ENCODE results near the gene HEMGN.
"Not testable (repeated sequence)": the region's sequence is repeated elsewhere in the genome, so short reads cannot be mapped to it uniquely, and the experiment has no call there.

Gene HEMGN

DNA sequence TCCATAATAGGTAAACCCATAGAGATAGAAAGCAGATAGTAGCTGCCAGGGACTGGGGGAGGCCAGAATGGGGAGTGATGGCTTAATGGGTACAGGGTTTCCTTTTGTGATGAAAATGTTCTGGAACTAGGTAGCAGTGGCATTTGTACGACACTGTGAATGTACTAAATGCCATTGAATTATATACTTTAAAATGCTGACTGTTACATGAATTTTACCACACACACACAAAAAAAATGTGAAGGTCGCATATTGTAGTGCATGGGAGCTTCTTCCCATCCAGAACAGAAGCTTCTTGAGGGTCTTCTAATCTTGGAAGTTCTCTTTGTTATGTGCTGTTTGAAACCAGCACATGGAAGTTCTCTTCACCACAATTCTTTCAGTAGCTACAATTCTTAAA lies 25.3 kb upstream of the HEMGN start:
- no peak for DNase-seq (ENCODE audit: low spot score)

DNA sequence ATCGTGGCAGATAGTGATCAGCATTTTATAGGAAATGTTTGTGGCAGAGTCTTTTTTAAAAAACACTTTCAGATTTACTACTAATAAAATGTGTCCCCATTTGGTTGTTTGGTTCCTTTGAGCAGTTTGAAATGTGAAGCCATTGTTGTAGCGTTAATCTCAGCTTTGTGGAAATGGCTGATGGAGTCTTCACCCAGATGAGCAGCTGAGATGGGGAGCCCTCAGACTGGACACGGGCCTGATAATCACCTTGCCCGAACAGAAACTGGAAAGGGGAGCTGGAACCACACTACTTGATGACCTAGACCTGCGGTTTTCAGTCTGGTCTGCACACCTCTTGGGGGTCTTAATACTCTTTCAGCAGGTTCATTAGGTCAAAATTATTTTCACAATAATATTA lies 24.6 kb upstream of the HEMGN start:
- no peak for DNase-seq (ENCODE audit: low spot score)

DNA sequence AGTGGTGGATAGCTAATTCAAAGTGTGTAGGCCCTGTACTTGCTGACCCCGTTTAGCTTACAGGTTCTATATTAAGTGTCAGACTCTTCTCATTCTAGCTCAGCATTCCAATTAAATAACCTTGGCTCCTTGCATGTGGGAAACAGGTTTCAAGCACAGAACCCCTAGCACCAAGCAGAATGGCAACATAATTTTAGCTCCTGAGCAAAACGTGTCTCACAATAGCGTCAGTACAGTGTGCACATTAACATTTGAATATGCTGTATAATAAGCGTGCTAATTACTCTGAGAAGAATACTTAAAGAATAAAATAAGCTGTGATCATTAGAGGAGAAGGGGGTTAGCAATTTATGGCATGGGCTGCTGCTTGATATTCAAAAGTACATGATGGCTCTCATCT lies 24.2 kb upstream of the HEMGN start:
- no peak for DNase-seq (ENCODE audit: low spot score)

DNA sequence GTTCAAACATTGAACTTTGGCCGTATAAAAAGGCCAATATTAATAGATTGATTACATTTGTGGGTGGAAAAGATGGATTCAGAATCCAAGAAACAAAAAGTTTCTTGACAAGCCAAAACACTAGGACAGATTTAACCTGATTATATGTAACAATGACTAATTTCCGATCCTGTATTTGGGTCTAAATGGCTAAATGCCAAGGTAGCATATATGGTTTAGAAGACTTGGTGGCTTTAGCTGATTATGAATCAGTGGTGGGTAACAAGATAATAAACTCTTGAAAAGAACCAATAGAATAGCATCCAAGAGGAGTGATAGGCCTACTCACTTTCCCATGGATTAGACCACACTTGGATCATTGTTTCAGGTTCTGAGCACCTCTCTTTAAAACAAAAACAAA lies 23.4 kb upstream of the HEMGN start:
- DNase-seq (ENCODE audit: low spot score), result no peak

DNA sequence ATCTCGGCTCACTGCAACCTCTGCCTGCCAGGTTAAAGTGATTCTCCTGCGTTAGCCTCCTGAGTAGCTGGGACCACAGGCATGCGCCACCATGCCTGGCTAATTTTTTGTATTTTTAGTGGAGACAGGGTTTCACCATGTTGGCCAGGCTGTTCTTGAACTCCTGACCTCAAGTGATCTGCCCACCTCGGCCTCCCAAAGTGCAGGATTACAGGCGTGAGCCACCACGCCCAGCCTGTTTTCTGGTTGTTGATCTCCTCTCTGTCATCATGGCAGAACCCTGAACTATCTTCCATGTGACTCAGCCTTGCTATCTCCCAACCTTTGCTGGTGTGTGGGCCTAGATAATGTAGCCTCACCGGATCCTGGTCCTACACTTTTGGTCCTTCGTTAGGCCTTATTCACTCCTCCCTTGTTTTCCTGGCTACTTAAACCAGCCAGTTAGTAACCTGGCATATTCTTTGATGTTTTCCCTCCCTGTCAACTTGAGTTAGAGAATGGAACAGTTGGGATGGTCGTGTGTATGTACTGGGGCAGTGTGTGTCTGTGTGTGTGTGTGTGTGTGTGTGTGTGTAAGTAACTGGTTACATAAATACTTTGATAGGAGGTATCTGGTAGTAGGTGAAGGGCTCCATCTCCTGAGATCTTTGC lies 22.8 kb upstream of the HEMGN start:
- not testable (repeated sequence) for DNase-seq (ENCODE audit: low spot score)

DNA sequence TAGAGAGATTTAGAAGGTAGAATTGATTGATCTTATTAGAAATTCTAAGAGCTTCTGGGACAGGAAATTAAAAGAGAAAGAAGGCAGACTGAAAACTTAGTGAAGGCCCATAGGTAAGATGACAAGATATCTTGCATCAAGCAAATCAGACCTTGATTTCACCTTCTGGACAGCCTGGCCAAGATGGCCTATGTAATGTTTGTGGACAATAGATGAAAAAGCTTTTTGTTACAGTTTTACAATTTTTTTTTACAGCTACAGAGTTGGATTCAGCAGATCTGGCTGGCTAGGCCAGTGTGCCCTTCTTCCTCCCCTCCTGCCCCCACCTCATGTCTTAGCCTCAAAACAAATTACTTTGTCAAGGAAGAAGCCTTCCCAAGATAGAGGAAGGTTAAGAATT lies 21.6 kb upstream of the HEMGN start:
- DNase-seq (ENCODE audit: low spot score), result no peak

DNA sequence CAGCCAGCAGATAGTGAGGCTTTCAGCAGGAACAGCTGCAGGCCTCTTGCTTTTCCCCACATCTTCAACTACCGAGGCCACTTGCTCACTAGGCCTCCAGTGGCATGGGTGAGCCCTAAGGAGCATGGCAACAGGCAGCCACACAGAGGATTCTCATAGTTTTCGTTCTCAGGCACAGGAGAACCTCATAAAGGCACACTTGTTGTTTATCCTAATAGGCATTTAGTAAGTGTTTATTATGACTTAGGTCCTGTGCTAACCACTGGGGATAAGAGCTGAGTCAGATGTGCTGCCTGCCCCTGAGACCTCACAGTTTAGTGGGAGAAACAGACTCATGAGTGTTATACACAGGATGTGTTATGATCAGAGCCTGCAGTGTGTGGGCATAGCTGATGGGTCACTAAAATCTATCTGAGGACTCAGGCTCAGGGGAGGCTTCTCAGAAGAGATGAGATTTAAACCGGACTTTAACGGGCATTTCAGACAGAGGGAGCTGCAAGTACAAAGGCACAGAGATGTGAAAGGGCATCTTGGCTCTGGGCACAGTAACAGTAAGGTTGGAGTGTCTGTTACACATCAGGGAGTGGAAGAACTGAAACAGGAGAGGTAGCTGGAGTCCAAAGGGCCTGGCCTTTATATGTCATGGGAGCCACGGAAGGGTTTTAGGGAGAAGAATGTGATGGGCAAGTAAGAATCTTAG lies 21.0 kb upstream of the HEMGN start:
- no peak for DNase-seq (ENCODE audit: low spot score)

DNA sequence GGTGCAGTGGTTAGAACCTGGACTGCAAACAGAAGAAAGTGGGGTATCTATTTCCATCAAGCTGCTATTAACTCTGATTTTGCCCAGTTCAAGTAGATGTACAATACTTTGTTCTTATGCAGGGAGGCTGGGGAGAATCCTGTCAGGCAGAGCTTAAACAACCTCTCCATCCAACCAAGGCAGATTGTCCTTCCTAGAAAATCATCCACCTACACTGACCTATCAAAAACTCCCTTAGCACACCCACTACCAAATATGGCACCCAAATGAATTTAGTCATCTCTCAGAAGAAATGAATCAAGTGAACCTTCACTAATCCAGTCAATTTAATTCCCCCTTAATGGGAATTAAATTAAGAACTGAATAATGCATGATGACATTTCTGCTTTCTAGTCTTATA lies 18.4 kb upstream of the HEMGN start:
- no peak for DNase-seq (ENCODE audit: low spot score)

DNA sequence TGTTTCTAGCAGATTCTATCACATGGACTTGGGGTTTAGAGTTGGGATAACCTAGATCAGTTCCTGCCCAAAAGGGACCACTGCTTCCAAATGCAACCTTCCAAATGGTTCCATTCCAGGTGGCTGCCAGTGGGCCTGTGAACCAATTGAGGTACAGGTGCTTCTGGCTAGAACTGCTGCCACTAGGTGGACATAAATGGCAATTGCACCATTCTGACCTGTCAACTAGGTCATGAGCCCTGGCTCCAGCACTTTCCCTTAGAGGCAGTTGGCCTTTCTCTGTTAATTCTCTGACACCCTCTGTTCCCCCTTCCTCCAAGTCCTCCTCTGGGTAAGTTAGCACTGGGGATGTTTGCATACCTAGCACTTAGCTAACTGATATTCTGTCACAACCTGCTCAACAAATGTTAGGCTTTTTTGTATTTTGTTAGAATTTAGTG lies 16.6 kb upstream of the HEMGN start:
- DNase-seq (ENCODE audit: low spot score), result peak; percentile 76

DNA sequence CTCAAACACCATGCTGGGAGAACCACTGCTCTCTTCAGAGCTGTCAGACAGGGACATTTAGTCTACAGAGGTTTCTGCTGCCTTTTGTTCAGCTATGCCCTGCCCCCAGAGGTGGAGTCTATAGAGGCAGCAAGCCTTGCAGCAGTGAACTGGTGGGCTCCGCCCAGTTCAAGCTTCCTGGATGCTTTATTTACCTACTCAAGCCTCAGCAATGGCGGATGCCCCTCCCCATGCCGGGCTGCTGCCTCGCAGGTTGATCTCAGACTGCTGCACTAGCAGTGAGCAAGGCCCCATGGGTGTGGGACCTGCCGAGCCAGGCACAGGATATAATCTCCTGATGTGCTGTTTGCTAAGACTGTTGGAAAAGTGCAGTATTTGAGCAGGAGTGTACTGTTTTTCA lies 12.9 kb upstream of the HEMGN start:
- not testable (repeated sequence) for DNase-seq (ENCODE audit: low spot score)

DNA sequence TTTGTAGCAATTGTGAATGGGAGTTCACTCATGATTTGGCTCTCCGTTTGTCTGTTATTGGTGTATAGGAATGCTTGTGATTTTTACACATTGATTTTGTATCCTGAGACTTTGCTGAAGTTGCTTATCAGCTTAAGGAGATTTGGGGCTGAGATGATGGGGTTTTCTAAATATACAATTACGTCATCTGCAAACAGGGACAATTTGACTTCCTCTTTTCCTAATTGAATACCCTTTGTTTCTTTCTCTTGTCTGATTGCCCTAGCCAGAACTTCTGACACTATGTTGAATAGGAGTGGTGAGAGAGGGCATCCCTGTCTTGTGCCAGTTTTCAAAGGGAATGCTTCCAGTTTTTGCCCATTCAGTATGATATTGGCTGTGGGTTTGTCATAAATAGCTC lies 9.1 kb upstream of the HEMGN start:
- not testable (repeated sequence) for DNase-seq (ENCODE audit: low spot score)

DNA sequence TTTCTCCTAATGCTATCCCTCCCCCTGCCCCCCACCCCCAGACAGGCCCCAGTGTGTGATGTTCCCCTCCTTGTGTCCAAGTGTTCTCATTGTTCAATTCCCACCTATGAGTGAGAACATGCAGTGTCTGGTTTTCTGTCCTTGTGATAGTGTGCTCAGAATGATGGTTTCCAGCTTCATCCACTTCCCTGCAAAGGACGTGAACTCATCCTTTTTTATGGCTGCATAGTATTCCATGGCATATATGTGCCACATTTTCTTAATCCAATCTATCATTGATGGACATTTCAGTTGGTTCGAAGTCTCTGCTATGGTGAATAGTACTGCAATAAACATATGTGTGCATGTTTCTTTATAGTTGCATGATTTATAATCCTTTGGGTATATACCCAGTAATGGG lies 7.5 kb upstream of the HEMGN start:
- DNase-seq (ENCODE audit: low spot score), result not testable (repeated sequence)

DNA sequence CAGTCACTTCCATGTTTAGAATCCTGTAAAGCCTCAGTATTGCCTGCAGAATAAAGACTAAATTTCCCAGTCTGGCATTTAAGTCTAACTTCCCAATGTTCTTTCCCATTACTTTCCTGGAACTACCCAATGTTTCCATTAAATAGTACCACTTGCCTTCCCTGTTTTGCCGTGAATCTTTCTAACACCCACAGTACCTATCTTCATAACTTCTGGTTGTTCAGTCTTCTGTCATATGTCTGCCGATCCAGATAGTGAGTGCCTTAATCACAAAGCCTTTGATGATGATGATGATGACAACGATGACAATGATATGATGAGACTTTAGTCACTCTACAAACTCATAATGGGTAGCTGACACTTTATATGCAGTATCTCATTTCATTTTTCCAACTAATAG lies 6.6 kb upstream of the HEMGN start:
- DNase-seq (ENCODE audit: low spot score), result no peak

DNA sequence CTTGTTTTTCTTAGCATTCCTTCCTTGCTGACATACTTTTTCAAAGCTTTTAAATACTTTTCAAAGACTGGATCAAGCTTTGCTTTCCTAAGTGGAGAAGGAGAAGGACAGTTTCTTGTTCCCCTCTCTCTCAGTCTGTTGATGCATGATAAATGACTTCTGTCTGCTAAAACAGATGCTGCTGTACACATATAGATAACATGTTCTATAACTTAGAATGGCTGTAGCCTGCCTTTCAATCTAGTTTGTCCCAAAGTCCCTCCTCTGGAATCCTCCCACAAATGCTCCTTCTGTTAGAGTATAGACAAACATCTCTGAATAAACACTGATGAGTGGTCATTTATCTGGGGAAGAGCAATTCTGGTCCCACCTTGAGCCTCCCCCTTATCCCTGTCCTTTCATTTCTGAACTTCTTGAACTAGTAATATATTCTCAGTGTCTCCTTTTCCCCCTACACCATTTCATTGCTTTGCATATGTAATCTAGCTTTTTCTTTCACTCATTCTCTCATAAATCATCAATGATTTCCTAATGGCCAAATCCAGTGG lies 5.4 kb upstream of the HEMGN start:
- no peak for DNase-seq (ENCODE audit: low spot score)

DNA sequence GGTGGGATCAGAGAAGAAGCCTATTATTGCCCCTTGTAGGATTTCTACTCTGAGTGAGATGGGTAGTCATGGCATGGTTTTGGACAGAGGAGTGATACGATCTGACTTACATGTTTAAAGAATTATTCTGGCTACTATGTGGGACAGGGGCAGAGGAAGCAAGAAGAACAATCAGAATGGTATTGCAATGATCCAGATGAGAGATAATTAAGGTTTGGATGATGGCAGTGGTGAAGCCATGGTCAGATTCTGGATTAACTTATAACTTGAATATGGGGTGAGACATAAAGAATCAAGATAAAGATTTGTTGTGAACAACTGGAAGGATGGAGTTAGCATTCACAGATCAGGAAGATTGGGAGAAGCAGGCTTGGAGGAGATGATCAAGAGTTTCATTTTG lies 3.4 kb upstream of the HEMGN start:
- no peak for DNase-seq (ENCODE audit: low spot score)

DNA sequence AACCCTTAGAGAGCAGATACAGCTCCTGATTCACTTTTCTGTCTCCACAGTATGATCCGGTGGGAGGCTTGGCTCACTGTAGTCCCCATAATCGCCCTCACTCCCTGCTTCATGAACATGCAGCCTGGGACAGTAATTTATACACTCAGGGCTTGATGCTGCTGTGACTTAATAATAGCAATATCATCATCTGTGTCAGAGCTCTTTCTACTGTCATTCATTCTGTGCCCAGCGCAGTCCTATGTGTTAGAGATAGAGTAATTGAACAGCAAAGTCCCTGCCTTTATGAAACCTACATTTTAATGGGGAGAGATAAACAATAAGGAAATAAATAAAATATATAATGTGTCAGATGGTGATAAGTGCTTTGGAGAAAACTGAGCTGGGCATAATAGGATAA lies 2.8 kb upstream of the HEMGN start:
- DNase-seq (ENCODE audit: low spot score), result no peak

DNA sequence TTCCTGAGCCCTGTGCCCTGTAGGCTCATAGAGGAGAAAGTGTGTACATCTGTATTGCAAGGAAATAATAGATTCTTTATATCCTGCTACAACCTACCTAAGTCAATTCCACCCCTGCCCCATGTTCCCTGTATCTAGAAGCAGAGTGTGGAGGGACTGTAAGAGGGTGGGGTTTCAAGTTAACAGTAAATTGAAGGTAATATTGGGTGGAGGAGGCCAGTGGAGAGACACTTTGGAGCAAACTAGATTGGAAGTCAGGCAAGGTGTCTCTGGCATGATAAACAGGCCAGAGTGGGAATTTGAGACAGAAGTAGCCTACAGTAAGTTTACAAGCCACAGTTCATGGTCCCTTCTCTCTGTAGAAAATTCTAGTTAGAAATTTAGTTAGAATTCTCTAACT lies 2.3 kb upstream of the HEMGN start:
- DNase-seq (ENCODE audit: low spot score), result no peak

DNA sequence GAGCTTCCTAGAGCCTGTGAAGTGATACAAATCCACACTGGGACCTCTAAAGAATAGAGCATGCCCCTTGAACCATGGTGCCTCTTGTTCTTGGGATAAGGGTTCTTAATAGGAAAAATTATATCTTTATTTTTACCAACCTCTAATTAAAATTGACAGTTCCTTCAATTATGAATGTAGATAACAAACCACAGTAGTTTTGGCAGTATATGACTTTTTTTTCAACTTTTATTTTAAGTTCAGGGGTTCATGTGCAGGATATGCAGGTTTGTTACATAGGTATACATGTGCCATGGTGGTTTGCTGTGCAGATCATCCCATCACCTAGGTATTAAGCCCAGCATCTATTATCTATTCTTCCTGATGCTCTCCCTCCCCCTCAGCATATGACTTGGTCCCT lies 974 bp downstream of the HEMGN start:
- DNase-seq (ENCODE audit: low spot score), result no peak

DNA sequence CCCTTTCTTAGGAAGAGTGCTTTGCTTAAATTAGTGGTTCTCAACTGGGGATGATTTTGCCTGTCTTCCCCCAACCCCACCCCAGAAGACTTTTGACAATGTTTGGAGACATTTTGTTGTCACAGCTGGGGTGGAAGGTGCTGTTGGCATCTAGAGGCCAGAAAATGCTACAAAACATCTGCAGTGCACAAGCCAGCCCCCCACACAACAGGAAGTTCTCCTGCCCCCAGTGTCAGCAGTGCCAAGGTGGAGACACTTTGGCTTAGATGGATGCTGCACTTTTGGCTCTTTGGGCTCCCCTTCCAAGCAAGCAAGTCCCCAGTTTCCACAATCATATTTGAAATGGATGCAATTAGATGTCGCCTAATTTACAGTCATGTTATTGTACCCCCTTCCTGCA lies 2.7 kb downstream of the HEMGN start:
- no peak for DNase-seq (ENCODE audit: low spot score)

DNA sequence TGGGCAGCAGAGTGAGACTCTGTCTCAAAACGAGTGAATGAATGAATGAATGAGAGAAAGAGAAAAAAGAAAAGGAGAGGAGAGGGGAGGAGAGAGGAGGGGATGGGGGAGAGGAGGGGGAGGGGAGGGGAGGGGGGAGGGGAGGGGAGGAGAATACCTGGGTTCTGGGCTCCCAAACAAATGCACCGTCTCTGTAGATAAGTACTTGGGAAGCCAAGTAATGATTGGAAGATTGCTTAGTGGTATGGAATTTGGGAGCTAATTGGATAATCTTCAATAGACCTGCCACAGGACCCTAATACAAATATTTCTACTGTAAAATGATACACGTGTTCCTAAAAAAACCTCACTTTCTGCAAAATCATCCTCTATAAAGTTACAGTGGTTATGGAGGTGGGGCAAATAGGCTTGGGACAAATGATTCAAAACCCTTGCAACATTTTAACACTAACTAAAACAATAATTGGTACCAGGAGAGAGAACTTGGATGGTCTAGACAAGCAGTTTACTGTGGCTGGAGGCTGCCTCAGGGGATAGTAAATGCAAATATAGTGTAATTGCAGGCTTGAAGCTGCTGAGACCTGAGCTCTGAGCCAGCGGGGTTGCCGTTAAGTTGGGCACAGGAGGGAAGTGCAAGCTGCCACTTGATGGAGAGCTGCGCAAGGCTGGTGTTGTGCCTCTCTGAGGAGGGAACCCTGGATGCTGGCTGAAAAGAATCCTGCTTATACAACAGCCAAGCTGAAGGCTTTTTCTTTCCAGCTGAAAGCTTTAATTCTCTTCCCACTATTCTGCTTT lies 3.5 kb downstream of the HEMGN start:
- no peak for DNase-seq (ENCODE audit: low spot score)

DNA sequence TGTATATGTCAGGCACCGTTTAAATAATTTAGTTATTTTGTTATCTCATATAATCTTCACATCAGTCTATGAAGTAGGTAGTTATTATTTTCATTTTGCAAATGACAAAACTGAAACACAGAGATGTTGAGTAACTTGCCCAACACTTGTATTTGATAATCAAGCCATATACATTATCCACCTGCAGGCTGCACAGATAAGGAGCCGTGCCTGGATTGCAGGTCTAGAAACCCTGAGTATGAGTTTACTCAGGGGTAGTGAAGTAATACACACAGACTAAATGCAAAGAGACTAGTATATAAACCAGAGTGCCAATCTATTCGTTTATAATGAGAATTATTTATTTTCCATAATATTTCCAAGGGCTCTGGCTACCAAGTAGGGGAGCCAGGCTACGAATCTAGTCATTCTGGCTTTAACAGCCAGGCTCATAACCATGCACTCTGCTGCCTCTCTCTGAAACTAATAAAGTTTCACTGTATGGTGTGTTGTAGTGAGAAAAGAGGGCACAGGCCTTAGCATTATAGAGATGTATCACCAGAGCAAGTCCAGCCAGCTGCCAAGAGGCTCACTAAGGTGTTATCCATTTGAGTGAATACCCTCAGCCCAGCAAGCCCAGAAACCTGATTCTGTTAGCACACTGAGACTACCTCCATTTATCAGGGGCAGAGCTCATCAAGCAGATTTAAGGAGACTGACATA lies 4.5 kb downstream of the HEMGN start:
- no peak for DNase-seq (ENCODE audit: low spot score)

DNA sequence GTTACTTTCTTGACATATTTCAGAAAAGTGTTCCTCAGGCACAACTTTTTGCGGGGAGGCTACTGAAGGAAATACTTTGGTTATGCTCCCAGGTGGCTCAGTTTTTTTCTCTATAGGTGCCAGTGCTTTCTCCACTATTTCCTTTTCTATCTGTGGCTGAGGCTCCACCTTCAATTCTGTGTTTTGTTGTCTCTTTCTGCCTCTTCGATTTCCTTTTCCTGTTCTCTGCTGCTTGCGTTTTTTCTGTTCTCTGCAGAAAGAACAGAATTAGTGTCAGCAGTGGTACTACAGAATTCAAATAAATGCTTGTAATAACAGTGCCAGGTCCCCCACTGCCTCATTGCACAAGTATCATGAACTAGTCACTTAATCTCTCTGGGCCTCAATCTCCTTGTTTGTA lies 7.0 kb downstream of the HEMGN start:
- DNase-seq (ENCODE audit: low spot score), result no peak

All from SW480 (cell line).